HG03159 (cell line): ENCODE measurements around the gene FRS3.
"Not testable (repeated sequence)": the region's sequence is repeated elsewhere in the genome, so short reads cannot be mapped to it uniquely, and the experiment has no call there.

Source experiments
- ATAC-seq: cut with Tn5 transposase; IDR thresholded peaks from one replicate; pipeline ENCODE4 v1.9.1; 2021; ENCODE audit warnings: mild to moderate bottlenecking, moderate library complexity; ENCODE audit not compliant: unreplicated experiment

FRS3 gene

DNA sequence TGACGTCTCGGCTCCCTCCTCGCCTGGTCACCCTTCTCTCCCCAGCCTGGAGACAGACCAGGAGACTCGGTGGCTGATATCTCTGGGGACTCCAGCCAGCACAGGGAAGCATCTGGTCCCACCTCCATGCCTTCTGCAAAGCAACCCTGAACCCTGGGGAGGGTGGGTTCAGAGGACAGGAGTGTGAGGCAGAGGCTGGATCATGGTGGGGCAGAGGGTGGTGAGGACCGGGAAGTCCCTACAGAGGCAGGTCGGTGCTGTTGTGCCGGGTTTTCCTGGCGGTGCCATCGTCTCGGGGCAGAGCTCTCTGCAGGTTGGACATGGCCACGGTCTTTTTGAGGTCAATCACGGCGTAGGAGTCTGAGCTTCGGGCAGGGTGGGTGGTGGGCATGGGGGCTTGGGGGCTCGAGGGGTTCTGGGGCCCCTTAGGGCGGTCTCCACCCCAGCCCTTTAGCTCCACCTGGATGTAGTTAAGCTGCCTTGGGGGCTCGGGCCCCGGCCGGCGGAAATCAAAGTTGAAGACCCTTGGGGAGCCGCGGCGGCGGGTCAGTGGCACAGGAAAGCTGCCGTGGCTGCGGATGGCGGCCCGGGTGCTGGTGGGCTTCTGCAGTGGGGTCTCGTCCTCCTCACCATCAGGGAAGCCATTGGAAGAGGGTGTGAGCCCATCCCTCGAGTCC is 9.2 kb downstream of the FRS3 start:
- no peak for ATAC-seq

- no peak for ATAC-seq
These were observed 10.3 kb downstream of the FRS3 start for GRCh38 chr6:41769376-41769775.

DNA sequence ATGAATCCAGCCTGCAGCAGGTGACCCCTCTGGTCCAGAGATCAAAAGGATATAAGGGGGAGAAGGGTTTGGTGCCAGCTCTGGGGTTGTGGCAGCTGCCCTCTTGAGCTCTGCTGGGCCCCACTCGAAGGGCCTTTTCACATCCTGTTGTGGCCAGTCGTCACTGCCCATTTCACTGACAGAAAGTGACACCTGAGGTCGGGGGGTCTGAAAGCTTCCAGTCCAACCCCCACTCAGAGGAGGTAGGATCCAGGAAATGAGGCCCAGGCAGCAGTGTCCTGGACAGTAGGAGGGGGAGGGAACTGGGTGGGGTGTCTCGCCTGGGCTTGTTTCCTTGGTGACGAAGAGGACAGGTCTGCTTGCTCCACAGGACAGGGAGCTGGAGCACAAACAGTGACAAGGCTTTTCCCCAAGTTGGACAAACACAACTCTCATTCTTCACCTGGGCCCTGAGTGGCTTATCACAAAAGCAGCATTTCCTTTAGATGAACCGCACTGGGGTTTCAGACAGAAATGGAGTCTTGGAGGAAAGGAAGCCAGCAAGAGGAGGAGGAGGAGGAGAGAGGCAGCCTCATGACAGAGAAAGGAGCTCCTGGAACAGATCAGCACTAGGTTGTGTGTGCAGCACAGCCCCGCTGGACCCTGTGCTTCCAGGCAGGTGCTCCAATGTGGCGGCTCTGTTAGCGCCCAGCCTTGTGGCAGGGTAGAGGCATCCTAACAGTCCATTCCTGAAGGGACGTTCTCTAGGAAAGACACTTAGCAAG is 11.0 kb downstream of the FRS3 start:
- no peak for ATAC-seq

DNA sequence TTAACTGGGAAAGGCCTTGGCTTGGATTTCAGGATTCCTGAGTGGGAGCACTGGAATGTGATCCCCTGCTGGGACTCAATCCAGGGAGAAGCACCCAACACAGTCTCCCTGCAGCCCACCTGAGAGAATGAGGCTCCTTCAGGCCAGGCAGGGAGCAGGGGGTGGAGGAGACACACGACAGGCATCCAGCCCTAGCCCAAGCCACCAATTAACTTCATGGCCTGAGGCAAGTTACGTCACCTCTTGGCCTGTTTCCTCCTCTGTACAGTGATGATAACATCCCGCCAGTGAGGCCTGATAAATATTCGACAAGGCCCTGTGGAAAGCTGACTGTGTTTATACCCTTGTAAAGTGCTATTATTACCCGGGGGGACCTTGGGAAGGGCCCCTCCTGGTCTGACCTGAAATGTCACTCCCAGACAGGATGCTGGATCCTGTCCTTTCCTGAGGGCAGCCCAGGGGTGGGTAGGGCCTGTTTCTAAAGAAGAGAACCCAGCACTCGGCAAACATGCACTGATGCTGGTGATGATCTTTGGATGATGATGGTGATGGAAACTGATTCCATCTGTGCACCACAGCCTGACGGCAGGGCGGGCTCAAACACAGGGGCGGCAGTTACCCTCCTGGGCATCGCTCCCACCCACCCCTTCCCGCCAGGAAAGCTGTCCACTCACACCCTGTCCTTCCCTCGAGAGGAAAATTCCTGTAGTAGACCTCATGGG is 12.4 kb downstream of the FRS3 start:
- ATAC-seq: no peak

DNA sequence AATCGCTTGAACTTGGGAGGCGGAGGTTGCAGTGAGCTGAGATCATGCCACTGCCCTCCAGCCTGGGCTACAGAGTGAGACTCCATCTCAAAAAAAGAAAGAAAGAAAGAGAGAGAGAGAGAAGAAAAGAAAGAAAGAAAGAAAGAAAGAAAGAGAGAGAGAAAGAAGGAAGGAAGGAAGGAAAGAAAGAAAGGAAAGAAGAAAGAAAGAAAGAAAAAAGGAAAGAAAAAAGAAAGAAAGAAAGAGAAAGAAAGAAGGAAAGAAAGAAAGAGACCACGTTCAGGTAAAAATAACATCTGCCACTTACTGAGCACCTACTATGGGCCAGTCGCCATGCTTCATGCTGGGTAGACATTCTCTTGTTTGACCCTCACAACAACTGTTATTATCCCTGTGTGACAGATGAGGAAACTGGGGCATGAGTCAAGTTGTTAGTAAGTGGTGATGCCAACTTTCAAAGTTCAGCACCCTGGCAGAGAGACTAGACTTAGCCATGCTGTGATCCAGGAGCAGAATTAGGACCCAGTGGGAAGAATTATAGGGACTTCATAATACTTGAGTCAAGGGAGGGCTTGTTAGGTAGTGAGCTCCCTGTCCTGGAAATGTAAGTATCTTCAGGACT is 13.5 kb downstream of the FRS3 start:
- ATAC-seq: not testable (repeated sequence)

DNA sequence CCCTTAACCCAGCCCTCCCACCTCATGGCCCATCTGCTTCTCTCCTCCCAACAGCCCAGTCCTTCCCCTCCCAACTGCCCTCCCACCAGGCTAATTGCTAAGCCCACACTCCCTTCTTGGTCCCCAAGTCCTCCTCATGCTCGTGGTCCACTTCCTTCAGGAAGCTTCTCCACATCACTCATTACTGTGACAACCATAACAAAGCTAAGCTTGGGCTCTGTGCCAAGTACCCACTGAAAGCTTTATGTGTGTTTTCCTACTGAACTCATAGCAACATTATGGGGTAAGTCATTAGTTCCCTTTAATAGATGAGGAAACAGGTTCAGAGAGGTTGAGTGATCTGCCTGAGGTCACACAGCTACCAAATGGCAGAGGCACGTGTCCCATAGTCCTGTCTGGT is 16.2 kb downstream of the FRS3 start:
- ATAC-seq: no peak

GRCh38 chr6:41759905-41760579 is 19.7 kb downstream of the FRS3 start:
- ATAC-seq: no peak

GRCh38 chr6:41759106-41759904 is 20.4 kb downstream of the FRS3 start:
- ATAC-seq: no peak

DNA sequence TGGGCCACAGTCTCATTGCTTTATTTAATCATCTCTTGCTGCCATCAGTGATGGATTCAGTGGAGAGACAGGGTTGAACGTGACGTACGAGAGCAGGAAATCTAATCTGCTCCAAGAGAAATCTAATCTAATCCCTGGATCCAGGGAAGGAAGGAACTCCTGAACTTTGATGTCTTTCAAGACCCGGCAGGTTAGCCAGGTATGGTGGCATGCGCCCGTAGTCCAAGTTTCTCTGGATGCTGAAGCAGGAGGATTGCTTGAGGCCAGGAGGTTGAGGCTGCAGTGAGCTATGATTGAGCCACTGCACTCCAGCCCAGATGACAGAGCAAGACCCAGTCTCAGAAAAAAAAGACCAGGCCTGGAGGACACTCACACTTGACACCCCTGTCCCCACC is 21.1 kb downstream of the FRS3 start:
- ATAC-seq: no peak

GRCh38 chr6:41757931-41758640 is 21.6 kb downstream of the FRS3 start:
- no peak for ATAC-seq

GRCh38 chr6:41757271-41757670 is 22.4 kb downstream of the FRS3 start:
- ATAC-seq: no peak

DNA sequence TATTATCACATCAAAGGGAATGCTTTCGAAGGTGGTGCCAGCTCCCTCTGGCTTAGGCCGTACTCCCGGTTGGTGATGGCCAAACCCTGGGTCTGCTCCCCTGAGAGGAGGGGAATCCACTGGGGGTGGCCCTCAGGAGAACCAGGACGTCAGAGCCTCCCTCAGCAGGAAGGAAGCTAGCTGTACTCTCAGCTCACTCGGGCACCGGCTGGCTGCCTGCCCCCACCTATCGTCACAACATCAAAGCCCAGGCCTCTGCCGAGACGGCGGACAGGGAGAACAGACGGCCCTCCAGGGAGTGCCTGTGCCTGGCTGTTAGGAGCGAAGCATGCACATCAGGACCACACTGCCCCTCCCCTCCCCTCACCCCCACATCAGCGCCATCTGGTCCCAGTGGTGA is 23.3 kb downstream of the FRS3 start:
- ATAC-seq: no peak

DNA sequence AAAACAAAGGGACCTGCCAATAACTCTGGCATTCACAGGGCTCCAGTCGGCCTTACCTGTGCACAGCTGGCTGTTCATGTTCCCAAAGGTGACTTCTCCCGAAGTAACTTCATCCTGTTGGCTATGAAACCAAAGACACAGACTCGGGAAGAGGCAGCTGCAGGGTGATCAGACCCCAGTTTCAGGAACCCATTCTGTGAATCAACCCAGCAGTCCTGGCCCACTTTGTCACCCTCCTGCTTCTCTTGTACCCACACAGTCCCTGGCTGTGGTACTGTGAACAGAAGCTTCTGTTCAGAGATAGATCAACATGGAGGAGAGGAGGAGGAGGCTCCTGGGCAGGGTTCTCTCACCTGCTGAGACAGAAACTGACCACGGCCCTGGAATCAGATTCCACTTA is 23.8 kb downstream of the FRS3 start:
- no peak for ATAC-seq

DNA sequence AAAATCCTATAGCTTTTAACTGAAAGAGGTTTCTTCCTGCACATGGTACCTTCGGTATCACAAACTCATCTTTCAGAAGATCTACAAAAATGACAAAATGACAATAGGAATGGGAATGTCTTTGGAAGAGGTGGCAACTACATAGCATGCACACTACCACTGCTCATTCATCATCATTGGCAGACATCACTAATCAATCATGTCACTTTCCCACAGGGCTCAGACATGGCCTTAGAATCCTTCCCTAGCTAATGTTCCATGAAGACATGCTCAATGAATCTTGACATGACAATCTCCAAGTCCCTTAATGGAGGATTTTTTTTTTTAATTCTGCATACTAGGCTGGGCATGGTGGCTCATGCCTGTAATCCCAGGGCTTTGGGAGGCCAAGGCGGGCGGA is 29.3 kb downstream of the FRS3 start:
- ATAC-seq: no peak

GRCh38 chr6:41748542-41748941 is 31.2 kb downstream of the FRS3 start:
- ATAC-seq: no peak

GRCh38 chr6:41748102-41748477 is 31.6 kb downstream of the FRS3 start:
- no peak for ATAC-seq

DNA sequence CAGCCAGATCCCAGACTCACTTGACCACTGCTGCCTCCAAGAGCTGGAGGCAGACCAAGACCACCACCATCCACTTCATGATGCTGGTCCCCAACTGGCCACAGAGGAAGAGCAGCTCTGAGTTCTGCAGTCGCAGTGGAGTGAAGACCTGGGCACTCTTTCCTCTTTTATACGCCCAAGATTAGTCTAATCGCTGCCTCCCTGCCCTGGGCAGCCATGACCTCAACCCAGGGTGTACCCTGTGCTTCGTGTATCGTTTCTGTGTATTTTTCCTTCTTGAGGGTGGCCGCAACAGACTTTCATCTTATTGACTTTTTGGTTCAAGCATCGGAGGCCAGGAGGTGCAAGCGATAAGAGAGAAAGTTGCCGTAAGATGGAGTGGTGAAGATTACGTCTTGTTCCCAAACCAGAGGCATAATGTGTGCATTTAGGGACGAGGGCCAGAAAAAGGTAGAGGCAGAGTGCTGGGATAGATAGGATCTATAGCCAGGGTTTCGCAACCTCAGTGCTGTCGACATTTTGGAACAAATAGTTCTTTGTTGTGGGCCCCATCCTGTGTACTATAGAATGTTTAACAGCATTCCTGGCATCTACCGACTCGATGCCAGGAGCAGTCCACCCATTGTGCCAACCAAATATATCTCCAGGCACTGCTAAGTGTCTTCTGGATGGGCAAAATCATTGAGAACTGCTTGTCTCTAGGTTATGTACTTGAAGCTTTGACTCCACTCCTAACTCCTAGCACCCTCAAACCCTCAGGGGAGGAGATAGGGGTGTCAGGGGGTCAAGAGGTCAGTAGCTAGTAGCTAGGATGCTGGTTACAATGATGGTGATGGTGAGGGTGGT is 32.2 kb downstream of the FRS3 start, which contains the start of gene PGC:
TSS of gene PGC (minus strand) at position 142 of the 846 bp plus-strand sequence. CDS start at position 79, 63 bp downstream.
- no peak for ATAC-seq

DNA sequence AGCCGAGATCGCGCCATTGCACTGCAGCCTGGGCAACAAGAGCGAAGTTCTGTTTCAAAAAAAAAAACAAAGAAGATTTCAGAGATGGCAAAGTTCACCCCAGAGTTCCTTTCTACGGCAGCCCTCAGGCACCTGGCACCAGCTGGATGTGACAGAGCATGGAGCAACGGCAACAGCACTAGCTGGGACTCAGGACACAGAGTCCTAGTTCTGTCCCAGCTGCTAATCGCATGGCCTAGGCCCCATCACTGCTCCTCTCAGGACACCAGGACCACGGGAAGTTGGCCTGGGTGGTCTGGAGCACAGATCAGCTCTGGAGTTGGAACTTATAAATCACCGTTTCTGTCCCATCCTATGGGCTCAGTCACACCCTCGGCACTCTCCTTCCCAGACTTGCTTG is 33.6 kb downstream of the FRS3 start:
- no peak for ATAC-seq
